K562 (cell line): ENCODE results near the gene TSR3. TPM values are rescaled to one million over a fixed set of nuclear protein-coding genes. Genes with fewer than 3 reads are reported as not detected.

Experiments used
- ATF7 ChIP-seq: fragments of 450-650 bp; IDR thresholded peaks from 2 replicates; pipeline ENCODE4 v1.7.1; 2014; ENCODE audit warnings: mild to moderate bottlenecking, moderate library complexity
- CCNT2 ChIP-seq: IDR thresholded peaks from 2 replicates; pipeline ENCODE4 v1.6.1; 2011; ENCODE audit warnings: borderline replicate concordance, low read depth, mild to moderate bottlenecking, moderate library complexity, mixed read lengths, low read length; ENCODE audit not compliant: insufficient read length; ENCODE audit errors: extremely low read depth
- CXXC5 ChIP-seq: fragments of 250-450 bp; sonication (Bioruptor Pico); IDR thresholded peaks from 2 replicates; pipeline ENCODE4 v1.8.0; 2022; ENCODE audit warnings: inconsistent platforms, mild to moderate bottlenecking, moderate library complexity
- HMGN3 ChIP-seq: IDR thresholded peaks from 2 replicates; pipeline ENCODE4 v1.6.1; 2011; ENCODE audit warnings: borderline replicate concordance, low read depth, mild to moderate bottlenecking, mixed read lengths, low read length; ENCODE audit not compliant: insufficient read length; ENCODE audit errors: extremely low read depth
- MAFG ChIP-seq: fragments of 450-650 bp; conservative IDR thresholded peaks from 2 replicates; pipeline ENCODE4 v1.6.1; 2016; ENCODE audit warnings: missing genetic modification characterization, missing compliant biosample characterization
- MEF2D ChIP-seq: conservative IDR thresholded peaks from 2 replicates; pipeline ENCODE4 v1.6.1; 2016; ENCODE audit warnings: low read depth, missing genetic modification characterization, missing compliant biosample characterization
- NELFE ChIP-seq: IDR thresholded peaks from 2 replicates; pipeline ENCODE4 v1.6.1; 2011; ENCODE audit warnings: mild to moderate bottlenecking; ENCODE audit not compliant: insufficient read depth, insufficient read length
- NEUROD1 ChIP-seq: fragments of 150-350 bp; IDR thresholded peaks from 2 replicates; pipeline ENCODE4 v1.6.1; 2014; ENCODE audit warnings: borderline replicate concordance, low read length, low read depth; ENCODE audit not compliant: partially characterized antibody
- NFE2 ChIP-seq: IDR thresholded peaks from 2 replicates; pipeline ENCODE4 v1.6.1; 2014; ENCODE audit warnings: antibody characterized with exemption, low read depth
- NONO ChIP-seq, 2 experiments: fragments of 200-400 bp in 1 of 2; fragments of 450-650 bp in 1 of 2; formaldehyde crosslinking in 1 of 2; IDR thresholded peaks; 2 replicates each; pipeline ENCODE4 v1.6.1; 2017; ENCODE audit warnings: low read depth in 2 of 2, mild to moderate bottlenecking in 2 of 2, moderate library complexity in 2 of 2, low read length in 1 of 2
- NR1H2 ChIP-seq: sonication (generic); formaldehyde crosslinking; IDR thresholded peaks from 2 replicates; pipeline ENCODE4 v1.4.0; 2020; ENCODE audit warnings: mild to moderate bottlenecking, missing genetic modification reagents
- SIRT6 ChIP-seq: IDR thresholded peaks from one replicate; pipeline ENCODE4 v1.6.1; 2012; ENCODE audit warnings: low read depth, mild to moderate bottlenecking, control low read depth, inconsistent platforms, low read length, moderate library complexity
- SNRNP70 ChIP-seq: fragments of 200-400 bp; formaldehyde crosslinking; optimal IDR thresholded peaks from 2 replicates; pipeline ENCODE3; 2017; ENCODE audit warnings: low read depth, low read length
- SPI1 ChIP-seq: IDR thresholded peaks from 2 replicates; pipeline ENCODE4 v1.6.1; 2011; ENCODE audit warnings: low read depth, low read length, control low read depth, borderline replicate concordance
- TBP ChIP-seq: optimal IDR thresholded peaks from 2 replicates; pipeline ENCODE3; 2011; ENCODE audit warnings: low read depth, low read length, improper control_type of control experiment
- TSHZ1 ChIP-seq: fragments of 250-450 bp; sonication (Bioruptor Pico); IDR thresholded peaks from 2 replicates; pipeline ENCODE4 v1.4.0; 2020; ENCODE audit warnings: mild to moderate bottlenecking, moderate library complexity
- ZBTB9 ChIP-seq: fragments of 450-650 bp; formaldehyde crosslinking; IDR thresholded peaks from 2 replicates; pipeline ENCODE4 v1.4.0; 2020; ENCODE audit warnings: mild to moderate bottlenecking, moderate library complexity
- ZFP91 ChIP-seq: sonication (generic); formaldehyde crosslinking; IDR thresholded peaks from 2 replicates; pipeline ENCODE4 v1.8.0; 2022; ENCODE audit warnings: mild to moderate bottlenecking, missing genetic modification reagents
- ZFX ChIP-seq: sonication (generic); formaldehyde crosslinking; IDR thresholded peaks from 2 replicates; pipeline ENCODE4 v1.8.0; 2022; ENCODE audit warnings: mild to moderate bottlenecking, missing genetic modification reagents, moderate library complexity
- ZNF197 ChIP-seq: fragments of 200-800 bp; sonication (Bioruptor generic); IDR thresholded peaks from 2 replicates; pipeline ENCODE4 v1.6.1; 2016; ENCODE audit warnings: low read depth, missing genetic modification characterization, missing compliant biosample characterization
- ZNF316 ChIP-seq: fragments of 450-650 bp; IDR thresholded peaks from 2 replicates; pipeline ENCODE4 v1.6.1; 2016
- ZNF583 ChIP-seq: fragments of 250-450 bp; sonication (Bioruptor Pico); IDR thresholded peaks from 2 replicates; pipeline ENCODE4 v1.4.0; 2020
- polyA plus RNA-seq, 8 experiments: library from polyadenylated mRNA; depleted of rRNA in 4 of 8; stranded (reverse) in 5 of 8; unstranded in 3 of 8; fragments of >200 nt; fragmentation: Nextera tagmentation in 2 of 8; fragmentation: Illumina TruSeq in 1 of 8; extraction: Ambion mirVana in 2 of 8; extraction: Trizol in 1 of 8; gene quantifications; 2 replicates each; pipeline versions ENCODE4 v1.2.1 to v1.2.3, GENCODE V29; 2011 to 2014; ENCODE audit warnings: inconsistent platforms in 1 of 8, missing spikeins in 1 of 8
- total RNA-seq, 7 experiments: library from RNA; depleted of rRNA in 6 of 7; stranded (reverse); fragments of >200 nt in 6 of 7; fragmentation: Illumina TruSeq in 2 of 7; extraction: Trizol in 2 of 7; gene quantifications; 2 replicates each; pipeline versions ENCODE4 v1.2.1 to v1.2.3, GENCODE V29; 2011 to 2021; ENCODE audit warnings: low replicate concordance in 1 of 7

TSR3 gene
- total and polyA plus RNA-seq, 9 of the 15 experiments (the other 6 are each of a cell fraction or from before 2014, with no cell fraction given): 1.5 to 74.8 (median 16.5) TPM

- TF ChIP-seq NELFE: no peak
- TF ChIP-seq NONO (IDR thresholded peaks at IDR 0.05; ENCODE audit: low read depth in 2 of 2, low read length in 1 of 2): peak in 1 of 2 experiments; percentile 92; a peak in 3 of 4 replicates
- TF ChIP-seq MEF2D: no peak
- no peak for TF ChIP-seq SNRNP70
- TF ChIP-seq TSHZ1: no peak
- no peak for TF ChIP-seq MAFG (tag)
- TF ChIP-seq HMGN3: peak; percentile 83
- TF ChIP-seq TBP: peak; percentile 84
- 0 out of 2 replicates have a peak, but pooled peaks have one; percentile 13 for TF ChIP-seq SPI1
- TF ChIP-seq NFE2: no peak
- peak; percentile 66; the same call in 1 of the 2 replicates for TF ChIP-seq ZFX
- peak; percentile 60; the same call in 1 of the 2 replicates for TF ChIP-seq ZNF197 (CRISPR knock-in tag)
- TF ChIP-seq CXXC5: peak; percentile 97
- TF ChIP-seq CCNT2: peak; percentile 83
- peak; percentile 28 for TF ChIP-seq NEUROD1
- TF ChIP-seq ATF7: peak; percentile 65; the same call in 1 of the 2 replicates
- no peak for TF ChIP-seq SIRT6
- no peak for TF ChIP-seq NR1H2 (CRISPR knock-in tag)
- TF ChIP-seq ZNF583 (CRISPR knock-in tag): peak; percentile 62; the same call in 1 of the 2 replicates
- peak; percentile 87; the same call in 1 of the 2 replicates for TF ChIP-seq ZBTB9 (CRISPR knock-in tag)
- TF ChIP-seq ZNF316: no peak
- 0 out of 2 replicates have a peak, but pooled peaks have one; percentile 33 for TF ChIP-seq ZFP91
Observed at GRCh38 chr16:1351582-1352362, at the start of gene TSR3, which contains the start of gene GNPTG (continued).
